GM12874 (cell line): ENCODE data around the gene PRIM1.

ENCODE experiments used
- CTCF ChIP-seq: IDR thresholded peaks from 2 replicates; pipeline ENCODE4 v1.5.1; 2011; ENCODE audit warnings: low read depth, mild to moderate bottlenecking, control low read depth, low read length, moderate library complexity; ENCODE audit not compliant: insufficient read depth

Gene PRIM1

GRCh38 chr12:56695327-56696101, 56.6 kb downstream of the PRIM1 start:
- TF ChIP-seq CTCF, result no peak

DNA sequence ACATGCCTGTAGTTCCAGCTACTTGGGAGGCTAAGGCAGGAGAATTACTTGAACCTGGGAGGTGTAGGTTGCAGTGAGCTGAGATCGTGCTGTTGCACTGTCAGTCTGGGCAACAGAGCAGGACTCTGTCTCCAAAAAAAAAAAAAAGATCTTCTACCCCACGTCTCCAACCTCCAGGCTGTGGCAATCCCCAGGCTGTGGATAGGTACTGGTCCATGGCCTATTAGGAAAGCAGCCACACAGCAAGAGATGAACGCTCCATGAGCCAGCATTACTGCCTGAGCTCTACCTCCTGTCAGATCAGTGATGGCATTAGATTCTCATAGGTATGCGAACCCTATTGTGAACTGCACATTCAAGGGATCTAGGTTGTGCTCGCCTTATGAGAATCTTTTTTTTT, 58.0 kb downstream of the PRIM1 start:
- no peak for TF ChIP-seq CTCF

GRCh38 chr12:56688846-56689109, 63.3 kb downstream of the PRIM1 start:
- no peak for TF ChIP-seq CTCF

DNA sequence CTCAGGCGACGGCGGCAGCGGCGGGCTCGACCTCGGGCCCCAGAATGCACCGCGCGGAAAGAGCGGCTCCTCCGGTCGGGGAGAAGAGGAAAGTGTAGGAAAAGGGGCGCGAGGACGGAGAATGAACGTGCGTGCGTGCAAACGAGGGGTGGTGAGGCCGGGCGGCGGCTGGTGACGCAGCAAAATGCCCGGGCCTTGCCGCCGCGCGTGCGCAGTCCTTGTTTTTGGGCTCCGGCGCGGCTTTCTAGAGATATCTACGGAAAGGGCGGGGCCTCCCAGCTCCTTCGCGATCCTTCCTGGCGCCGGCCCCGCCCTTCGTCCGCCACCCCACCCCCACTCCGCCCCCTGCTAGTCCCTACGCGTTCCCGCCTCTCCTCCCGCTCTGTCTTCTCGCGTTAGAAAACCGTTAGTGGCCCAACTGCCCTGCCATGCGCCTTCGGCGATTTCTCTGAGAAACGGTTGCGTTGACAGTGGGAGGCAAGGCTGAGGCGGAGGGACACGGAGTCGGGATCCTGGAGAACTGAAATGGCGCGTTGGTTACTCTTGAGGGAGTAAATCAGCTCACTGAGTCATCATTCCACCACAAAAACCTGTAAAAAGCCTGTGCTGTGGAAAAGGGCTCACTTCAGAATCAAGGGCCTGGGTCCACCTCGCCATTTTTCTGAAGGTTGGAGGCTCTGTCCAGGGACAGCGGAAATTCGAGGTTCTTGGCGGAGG, 63.8 kb downstream of the PRIM1 start, which contains the start of gene PTGES3:
TSS of gene PTGES3 (minus strand) at position 156 of the 717 bp plus-strand sequence. CDS start 285 bp downstream, outside the sequence.
- no peak for TF ChIP-seq CTCF

GRCh38 chr12:56687223-56688128, 64.6 kb downstream of the PRIM1 start:
- TF ChIP-seq CTCF, result no peak

DNA sequence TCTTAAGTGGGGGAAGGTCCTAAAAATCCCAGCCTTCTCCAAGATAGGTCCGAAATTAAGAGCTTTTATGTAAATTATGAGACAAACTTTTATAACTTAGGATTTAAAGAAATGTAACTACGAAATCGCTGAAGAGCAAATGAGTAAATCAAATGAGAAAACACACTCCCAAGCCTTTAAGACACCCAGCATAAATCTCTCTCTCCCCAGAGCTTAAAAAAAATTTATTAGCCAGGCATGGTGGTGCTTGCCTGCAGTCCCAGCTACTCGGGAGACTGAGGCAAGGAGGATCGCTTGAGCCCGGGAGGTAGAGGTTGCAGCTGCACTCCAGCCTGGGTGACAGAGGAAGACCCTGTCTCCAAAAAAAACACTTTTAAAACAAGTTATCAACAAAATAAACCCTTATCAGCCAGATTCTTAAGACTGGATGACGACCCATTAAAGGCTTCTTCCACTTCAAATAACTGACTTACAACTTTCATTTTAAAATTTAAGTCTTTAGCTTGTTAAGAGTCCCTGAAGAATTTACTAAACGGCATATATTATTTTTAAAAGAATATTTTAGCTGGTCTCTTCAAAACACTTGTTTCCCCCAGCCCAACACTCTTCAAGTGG, 67.3 kb downstream of the PRIM1 start:
- no peak for TF ChIP-seq CTCF
